ENCODE data around the gene CCL27. TPM values are rescaled to one million over a fixed set of nuclear protein-coding genes. Genes with fewer than 3 reads are reported as not detected.

The CCL27 gene
- total and polyA plus RNA-seq, 2 donors (not counting 1 experiment from before 2014, with no cell fraction given) = not detected

DNA sequence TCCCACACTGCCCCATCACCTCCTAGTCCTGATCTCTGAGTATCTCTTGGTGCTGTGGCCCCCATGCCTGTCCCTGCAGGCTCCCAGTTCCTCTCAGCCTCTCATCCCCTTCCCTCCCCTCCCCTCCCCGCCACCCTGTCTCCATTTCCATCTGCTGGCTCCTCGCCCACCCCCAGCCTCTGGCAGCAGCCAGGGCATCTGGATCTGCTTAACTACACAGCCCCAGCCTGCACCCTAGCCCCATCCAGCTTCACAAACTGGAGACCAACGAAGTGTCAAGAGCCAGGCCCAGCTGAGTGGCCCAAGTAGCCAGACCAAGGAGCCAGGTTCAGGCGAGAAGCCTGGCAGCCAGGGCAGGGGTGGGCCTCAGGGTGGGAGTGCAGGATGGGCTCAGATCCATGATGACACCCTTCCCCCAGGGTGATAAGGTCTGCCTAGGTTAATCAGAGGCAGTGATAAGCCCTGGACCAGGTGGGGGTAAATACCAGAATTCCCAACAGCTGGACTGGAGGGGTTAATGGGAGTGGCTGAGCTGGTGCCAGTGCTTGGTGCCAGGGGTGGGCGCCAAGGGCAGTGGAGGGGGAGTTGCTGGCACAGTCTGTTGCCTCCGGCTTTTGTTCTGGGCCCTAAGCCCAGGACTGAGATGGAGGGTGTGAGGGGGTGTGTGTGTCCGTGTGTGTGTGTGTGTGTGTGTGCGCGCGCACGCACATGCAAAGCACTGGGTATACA, 8.0 kb downstream of the CCL27 start:
- CTCF ChIA-PET = no interaction called here
- no peak for ATAC-seq (ENCODE audit: low read depth)
- TF ChIP-seq, protein P1, sequence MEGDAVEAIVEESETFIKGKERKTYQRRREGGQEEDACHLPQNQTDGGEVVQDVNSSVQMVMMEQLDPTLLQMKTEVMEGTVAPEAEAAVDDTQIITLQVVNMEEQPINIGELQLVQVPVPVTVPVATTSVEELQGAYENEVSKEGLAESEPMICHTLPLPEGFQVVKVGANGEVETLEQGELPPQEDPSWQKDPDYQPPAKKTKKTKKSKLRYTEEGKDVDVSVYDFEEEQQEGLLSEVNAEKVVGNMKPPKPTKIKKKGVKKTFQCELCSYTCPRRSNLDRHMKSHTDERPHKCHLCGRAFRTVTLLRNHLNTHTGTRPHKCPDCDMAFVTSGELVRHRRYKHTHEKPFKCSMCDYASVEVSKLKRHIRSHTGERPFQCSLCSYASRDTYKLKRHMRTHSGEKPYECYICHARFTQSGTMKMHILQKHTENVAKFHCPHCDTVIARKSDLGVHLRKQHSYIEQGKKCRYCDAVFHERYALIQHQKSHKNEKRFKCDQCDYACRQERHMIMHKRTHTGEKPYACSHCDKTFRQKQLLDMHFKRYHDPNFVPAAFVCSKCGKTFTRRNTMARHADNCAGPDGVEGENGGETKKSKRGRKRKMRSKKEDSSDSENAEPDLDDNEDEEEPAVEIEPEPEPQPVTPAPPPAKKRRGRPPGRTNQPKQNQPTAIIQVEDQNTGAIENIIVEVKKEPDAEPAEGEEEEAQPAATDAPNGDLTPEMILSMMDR (IDR thresholded peaks at IDR 0.05) = no peak
- TF ChIP-seq EZH2 (IDR thresholded peaks at IDR 0.05; ENCODE audit: borderline replicate concordance, insufficient read depth, low read depth, low read length, poor library complexity, severe bottlenecking) = no peak
- no peaks in the 10 kb centered on the region for H3K4me1 ChIP-seq (ENCODE audit: control insufficient read depth in 2 of 2, insufficient read depth in 2 of 2, low read length in 2 of 2)
- no peaks in the 10 kb centered on the region for H4K20me1 ChIP-seq (ENCODE audit: control insufficient read depth, insufficient read depth, low read length, poor library complexity, severe bottlenecking)
- no peaks in the 10 kb centered on the region for H3K27me3 ChIP-seq (replicated peaks in 1 of 4; ENCODE audit: control extremely low read depth in 1 of 4, control insufficient read depth in 3 of 4, insufficient read depth in 4 of 4, low read length in 3 of 4)
- peaks cover 3% of the 10 kb centered on the region for H3K27me3 Mint-ChIP-seq
- peaks cover 11% of the 10 kb centered on the region for H3K4me1 Mint-ChIP-seq
- H3K79me2 ChIP-seq (ENCODE audit: control insufficient read depth, insufficient read depth, low read length) = no peaks in the 10 kb centered on the region
- no peak overlapping the region for H3K4me3 ChIP-seq (ENCODE audit: control extremely low read depth in 1 of 5, extremely low read depth in 1 of 5, insufficient read depth in 1 of 5, low read depth in 2 of 5, low read length in 4 of 5)
- DNase-seq = no peak
- no peaks in the 10 kb centered on the region for H3K9me3 Mint-ChIP-seq (ENCODE audit: insufficient read depth)
- H3K4me3 Mint-ChIP-seq = no peak overlapping the region
- intact Hi-C loops (cut with micrococcal nuclease) = no loop called here
- POLR2A ChIA-PET = interaction anchor here (0.7 kb wide), 1 partner anchor 11 kb away, joined by 3 read pairs; no protein-coding TSS in a partner anchor
- WGBS (ENCODE audit: insufficient coverage) = 83% methylated on average over 9 of the region's 11 CpGs
- no peak overlapping the region for H3K4me2 ChIP-seq (replicated peaks; ENCODE audit: low read depth, low read length, poor library complexity, severe bottlenecking)
- H3K9me3 ChIP-seq (ENCODE audit: control extremely low read depth in 1 of 3, control insufficient read depth in 2 of 3, insufficient read depth in 1 of 3, low read length in 2 of 3) = no peaks in the 10 kb centered on the region
- H3K27ac Mint-ChIP-seq = no peak overlapping the region
- H3K27ac ChIP-seq (ENCODE audit: low read length in 2 of 2) = no peak overlapping the region
- peaks cover 0 to 8% of the 10 kb centered on the region in 2 experiments for H3K36me3 ChIP-seq (replicated peaks in 1 of 2; ENCODE audit: control extremely low read depth in 1 of 2, control insufficient read depth in 1 of 2, extremely low read depth in 1 of 2, insufficient read depth in 2 of 2, low read length in 1 of 2)
- no peak overlapping the region for H2AFZ ChIP-seq (ENCODE audit: insufficient read depth, low read depth, low read length, poor library complexity, severe bottlenecking)
- no peak overlapping the region for H3K9ac ChIP-seq (ENCODE audit: low read length)

Measured in B cell (primary cell).